GM12865 (cell line): Measurements from ENCODE around the gene TM7SF2.

Experiments used
- DNase-seq: peaks from one replicate; pipeline ENCODE4 v3.0.0; 2010; ENCODE audit warnings: low read depth
- H3K4me3 ChIP-seq: 2 replicates; pipeline ENCODE4 v1.5.1; 2011; ENCODE audit warnings: mild to moderate bottlenecking, low read depth, low read length, control low read depth
- TF ChIP-seq, protein P1 (sequence below): IDR thresholded peaks from 2 replicates; pipeline ENCODE4 v1.5.1; 2011; ENCODE audit warnings: low read length, control low read depth, low read depth, inconsistent platforms; ENCODE audit not compliant: insufficient read depth; ENCODE audit errors: missing control alignments

The TM7SF2 gene

DNA sequence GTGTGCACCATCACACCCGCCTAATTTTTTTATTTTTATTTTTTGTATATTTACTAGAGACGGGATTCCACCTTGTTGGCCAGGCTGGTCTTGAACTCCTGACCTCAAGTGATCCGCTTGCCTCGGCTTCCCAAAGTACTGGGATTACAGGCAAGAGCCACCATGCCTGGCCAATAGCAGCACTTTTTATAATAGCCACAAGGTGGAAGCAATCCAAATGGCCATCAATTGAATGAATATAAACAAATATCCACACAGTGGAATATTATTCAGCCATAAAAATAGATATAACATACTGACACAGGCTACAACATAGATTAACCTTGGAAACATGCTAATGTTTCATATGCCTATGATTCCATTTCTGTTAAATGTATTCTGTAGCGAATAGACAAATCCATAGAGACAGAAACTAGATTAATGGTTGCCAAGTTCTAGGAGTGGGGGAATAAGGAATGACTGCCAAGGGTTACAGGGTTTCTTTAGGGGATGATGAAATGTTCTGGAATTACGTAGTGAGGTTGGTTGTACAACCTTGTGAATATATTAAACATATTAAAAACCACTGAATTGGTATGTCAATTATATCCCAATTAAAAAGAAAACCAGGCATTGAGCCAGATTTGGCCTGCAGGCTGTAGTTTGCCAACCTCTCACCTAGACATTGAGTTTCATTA is 10.9 kb upstream of the TM7SF2 start:
- TF ChIP-seq, protein P1, sequence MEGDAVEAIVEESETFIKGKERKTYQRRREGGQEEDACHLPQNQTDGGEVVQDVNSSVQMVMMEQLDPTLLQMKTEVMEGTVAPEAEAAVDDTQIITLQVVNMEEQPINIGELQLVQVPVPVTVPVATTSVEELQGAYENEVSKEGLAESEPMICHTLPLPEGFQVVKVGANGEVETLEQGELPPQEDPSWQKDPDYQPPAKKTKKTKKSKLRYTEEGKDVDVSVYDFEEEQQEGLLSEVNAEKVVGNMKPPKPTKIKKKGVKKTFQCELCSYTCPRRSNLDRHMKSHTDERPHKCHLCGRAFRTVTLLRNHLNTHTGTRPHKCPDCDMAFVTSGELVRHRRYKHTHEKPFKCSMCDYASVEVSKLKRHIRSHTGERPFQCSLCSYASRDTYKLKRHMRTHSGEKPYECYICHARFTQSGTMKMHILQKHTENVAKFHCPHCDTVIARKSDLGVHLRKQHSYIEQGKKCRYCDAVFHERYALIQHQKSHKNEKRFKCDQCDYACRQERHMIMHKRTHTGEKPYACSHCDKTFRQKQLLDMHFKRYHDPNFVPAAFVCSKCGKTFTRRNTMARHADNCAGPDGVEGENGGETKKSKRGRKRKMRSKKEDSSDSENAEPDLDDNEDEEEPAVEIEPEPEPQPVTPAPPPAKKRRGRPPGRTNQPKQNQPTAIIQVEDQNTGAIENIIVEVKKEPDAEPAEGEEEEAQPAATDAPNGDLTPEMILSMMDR, result peak; percentile 6
- DNase-seq, result no peak
- H3K4me3 ChIP-seq, result no peak overlapping the region

DNA sequence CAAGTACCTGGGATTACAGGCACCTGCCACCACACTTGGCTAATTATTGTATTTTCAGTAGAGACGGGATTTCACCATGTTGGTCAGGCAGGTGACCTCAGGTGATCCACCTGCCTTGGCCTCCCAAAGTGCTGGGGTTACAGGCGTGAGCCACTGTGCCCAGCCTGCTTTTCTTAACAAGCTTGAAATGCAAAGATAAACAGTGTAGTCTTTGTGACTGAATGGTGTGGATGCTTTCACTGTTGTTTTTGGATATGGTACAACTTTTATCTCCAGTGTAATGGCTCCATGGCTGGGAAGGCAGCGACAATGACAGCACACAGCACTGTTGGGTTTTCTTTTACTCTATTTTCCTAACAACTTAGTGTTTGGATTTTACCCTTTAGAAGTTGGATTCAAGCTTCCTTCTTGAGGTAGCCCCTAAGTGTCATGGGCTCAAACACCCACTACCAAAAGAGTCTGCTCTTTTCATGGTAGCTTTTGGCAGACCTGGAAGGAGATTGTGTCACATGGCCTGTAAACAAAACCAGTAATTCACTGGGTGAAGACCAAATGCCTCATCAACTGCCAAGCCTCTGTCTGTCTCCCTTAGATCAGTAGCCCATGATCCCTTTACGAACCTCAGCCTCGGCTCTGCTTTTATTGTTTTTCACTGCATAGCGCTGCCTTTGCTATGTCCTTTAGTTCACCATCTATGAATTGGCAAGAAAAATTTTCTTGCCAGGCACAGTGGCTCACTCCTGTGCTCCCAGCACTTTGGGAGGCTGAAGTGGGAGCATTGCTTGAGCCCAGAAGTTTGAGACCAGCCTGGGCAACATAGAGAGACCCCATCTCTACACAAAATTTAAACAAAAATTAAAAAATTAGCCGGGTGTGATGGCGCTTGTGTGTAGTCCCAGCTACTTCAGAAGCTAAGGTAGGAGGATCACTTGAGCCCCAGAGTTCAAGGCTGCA is 9.3 kb upstream of the TM7SF2 start:
- H3K4me3 ChIP-seq, result no peak overlapping the region
- DNase-seq, result no peak
- TF ChIP-seq, protein P1, result no peak

DNA sequence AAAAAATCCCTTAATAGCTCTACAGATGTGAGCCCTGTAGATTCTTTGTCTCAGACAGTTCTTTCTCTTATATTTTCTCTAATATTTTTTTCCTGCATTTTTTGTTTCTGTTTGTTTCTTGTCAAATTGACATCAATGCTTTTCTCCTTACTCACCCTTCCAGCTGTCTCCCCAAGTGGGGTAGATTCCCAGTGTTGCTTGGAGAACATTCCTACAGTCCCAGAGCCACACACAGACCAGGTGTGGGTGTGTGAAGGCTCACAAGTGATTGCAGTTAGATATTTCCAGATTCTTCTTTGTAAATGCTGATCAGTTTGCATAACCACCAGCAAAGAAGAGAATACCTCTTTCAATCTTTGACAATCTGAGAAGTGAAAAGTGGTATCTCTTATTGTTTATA is 8.2 kb upstream of the TM7SF2 start:
- H3K4me3 ChIP-seq, result no peak overlapping the region
- DNase-seq, result no peak
- TF ChIP-seq, protein P1, result no peak

DNA sequence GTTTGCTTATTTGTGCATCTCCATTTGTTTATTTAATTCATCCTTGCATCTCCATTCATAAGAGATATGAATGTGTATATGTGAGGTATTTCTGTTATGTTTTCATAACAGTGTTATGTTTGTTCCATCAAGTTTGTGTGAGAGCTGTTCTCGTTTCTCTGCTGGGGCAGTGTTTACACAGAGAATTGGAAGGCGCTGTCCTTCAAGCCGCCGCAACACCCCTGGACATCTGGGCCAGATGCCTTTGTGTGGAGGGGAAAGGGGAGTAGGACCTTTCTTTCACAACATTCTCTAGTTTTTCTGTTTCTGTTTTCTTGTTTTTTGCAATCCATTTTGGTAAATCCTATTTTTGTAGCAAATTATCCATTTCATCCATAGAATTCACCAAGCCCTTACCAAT is 7.0 kb upstream of the TM7SF2 start:
- H3K4me3 ChIP-seq, result no peak overlapping the region
- no peak for DNase-seq
- TF ChIP-seq, protein P1, result no peak

DNA sequence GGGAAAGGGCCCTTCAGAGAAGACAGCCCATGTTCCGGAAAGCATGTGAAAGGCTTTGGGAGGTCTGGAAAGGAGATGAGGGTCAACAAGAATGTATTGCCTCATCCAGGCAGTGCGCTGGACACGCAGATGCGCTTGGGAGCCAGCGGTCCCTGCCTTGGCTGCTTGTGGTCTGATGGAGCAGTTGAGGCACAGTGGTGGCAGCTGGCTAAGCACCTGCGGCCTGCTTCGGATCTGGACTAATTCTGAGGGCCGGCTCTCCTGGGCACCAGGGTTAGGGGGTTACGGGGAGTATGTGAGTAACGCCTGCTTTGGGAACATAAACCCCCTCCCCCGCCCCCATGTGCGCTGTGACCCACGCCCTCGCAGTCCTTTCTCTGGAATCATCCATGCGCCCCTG is 4.6 kb upstream of the TM7SF2 start:
- TF ChIP-seq, protein P1, result no peak
- no peak for DNase-seq
- no peak overlapping the region for H3K4me3 ChIP-seq

DNA sequence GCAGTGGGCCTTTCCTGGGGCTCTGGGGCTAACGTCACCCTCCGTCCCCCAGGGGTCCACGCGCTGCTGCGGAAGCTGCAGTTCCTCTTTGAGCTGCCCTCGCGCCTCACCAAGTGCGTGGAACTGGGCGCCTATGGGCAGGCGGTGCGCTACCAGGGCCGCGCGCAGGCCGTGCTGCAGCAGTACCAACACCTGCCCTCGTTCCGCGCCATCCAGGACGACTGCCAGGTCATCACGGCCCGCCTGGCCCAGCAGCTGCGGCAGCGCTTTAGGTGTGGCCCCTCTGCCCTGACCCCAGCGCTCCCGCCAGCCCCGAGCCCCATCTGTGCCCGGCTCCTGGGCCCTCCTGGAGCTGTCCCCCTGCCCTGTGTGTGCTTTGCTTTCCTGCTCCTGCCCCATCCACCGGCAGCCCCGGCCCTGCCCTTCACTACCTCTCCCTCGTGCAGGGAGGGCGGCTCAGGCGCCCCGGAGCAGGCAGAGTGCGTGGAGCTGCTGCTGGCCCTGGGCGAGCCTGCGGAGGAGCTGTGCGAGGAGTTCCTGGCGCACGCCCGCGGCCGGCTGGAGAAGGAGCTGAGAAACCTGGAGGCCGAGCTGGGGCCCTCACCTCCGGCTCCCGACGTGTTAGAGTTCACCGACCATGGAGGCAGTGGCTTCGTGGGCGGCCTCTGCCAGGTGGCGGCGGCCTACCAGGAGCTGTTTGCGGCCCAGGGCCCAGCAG is 3.8 kb upstream of the TM7SF2 start:
- no peak overlapping the region for H3K4me3 ChIP-seq
- DNase-seq, result no peak
- TF ChIP-seq, protein P1, result no peak
